Stimulated activated naive B cell treated with anti-CD40 and anti-IgM and Interleukin-4, amounts not matched to agents 10 μg/mL and 1 μg/mL and 100 μg/mL, for 72 hours (primary cell): ENCODE data around the gene C16orf92.
A peak's percentile ranks its signal among the peaks of the same experiment; 100 is the strongest.

Experiments used
- ATAC-seq, 2 donors: fragments of 150-1000 bp; cut with Tn5 transposase; replicated peaks; 2 replicates each; pipeline ENCODE4 v1.10.0; 2021; ENCODE audit warnings: moderate library complexity in 1 of 2
- DNase-seq: peaks from one replicate; pipeline ENCODE4 v3.0.0; 2021
- H3K27ac Mint-ChIP-seq: one replicate; pipeline ENCODE4 v1.8.0; 2022; ENCODE audit warnings: mild to moderate bottlenecking, mixed read lengths
- H3K27me3 Mint-ChIP-seq, 2 donors: one replicate each; pipeline ENCODE4 v1.8.0; 2022; ENCODE audit warnings: mixed read lengths in 2 of 2
- H3K36me3 Mint-ChIP-seq, 2 donors: one replicate each; pipeline ENCODE4 v1.8.0; 2022; ENCODE audit warnings: mixed read lengths in 2 of 2, mild to moderate bottlenecking in 1 of 2
- H3K4me1 Mint-ChIP-seq, 2 donors: one replicate each; pipeline ENCODE4 v1.8.0; 2022; ENCODE audit warnings: mixed read lengths in 2 of 2, mild to moderate bottlenecking in 1 of 2
- H3K4me3 Mint-ChIP-seq, 2 donors: one replicate each; pipeline ENCODE4 v1.8.0; 2022; ENCODE audit warnings: mild to moderate bottlenecking in 2 of 2, mixed read lengths in 2 of 2, moderate library complexity in 1 of 2
- H3K9me3 Mint-ChIP-seq, 2 donors: one replicate each; pipeline ENCODE4 v1.8.0; 2022; ENCODE audit warnings: mixed read lengths in 2 of 2, mild to moderate bottlenecking in 1 of 2

Gene C16orf92

DNA sequence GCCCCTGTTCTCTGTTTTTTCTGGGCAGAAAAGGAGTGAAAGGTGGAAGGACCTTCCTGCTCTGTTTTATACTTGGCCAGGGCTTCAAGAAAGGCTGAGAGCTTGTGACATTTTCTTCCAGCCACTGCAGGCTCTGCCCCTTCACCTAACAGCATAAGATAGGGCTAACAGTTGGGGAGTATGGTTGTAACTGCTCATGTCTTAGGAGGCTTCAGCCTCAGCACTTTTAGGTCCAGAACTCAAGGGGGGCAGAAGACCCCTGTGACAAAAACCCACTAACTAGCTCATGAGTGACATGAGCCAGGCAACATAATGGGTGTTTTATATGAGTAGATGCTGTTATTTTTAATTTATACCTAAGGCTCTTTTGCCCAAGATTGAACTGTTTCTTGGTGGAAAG is 47.5 kb downstream of the C16orf92 start:
- ATAC-seq = no peak
- DNase-seq = no peak
- Mint-ChIP-seq H3K27me3 (no peaks in the 10 kb centered on the region), H3K4me1 (peaks cover 22 to 39% of the 10 kb centered on the region in 2 donors), H3K27ac (peak overlapping the region; percentile 76), H3K36me3 (peaks cover 61 to 65% of the 10 kb centered on the region in 2 donors), H3K4me3 (no peak overlapping the region), H3K9me3 (no peaks in the 10 kb centered on the region)
